Fibroblast of lung (primary cell): Measurements from ENCODE around the gene ERBB4.

Experiments
- EZH2 ChIP-seq: IDR thresholded peaks from 2 replicates; pipeline ENCODE4 v1.5.1; 2012; ENCODE audit warnings: low read length, control low read depth, mild to moderate bottlenecking; ENCODE audit errors: missing control alignments
- TF ChIP-seq, protein P1 (sequence below), 2 donors: IDR thresholded peaks in 1 of 2; conservative IDR thresholded peaks in 1 of 2; 1 replicate in 1 of 2; 2 replicates in 1 of 2; pipeline ENCODE4 v1.5.1; 2011 to 2012; ENCODE audit warnings: low read length in 2 of 2, control low read depth in 1 of 2, inconsistent platforms in 1 of 2, low read depth in 1 of 2, mild to moderate bottlenecking in 1 of 2

GRCh38 chr2:212532585-212532984 is 6.0 kb downstream of the ERBB4 start:
- TF ChIP-seq, protein P1, sequence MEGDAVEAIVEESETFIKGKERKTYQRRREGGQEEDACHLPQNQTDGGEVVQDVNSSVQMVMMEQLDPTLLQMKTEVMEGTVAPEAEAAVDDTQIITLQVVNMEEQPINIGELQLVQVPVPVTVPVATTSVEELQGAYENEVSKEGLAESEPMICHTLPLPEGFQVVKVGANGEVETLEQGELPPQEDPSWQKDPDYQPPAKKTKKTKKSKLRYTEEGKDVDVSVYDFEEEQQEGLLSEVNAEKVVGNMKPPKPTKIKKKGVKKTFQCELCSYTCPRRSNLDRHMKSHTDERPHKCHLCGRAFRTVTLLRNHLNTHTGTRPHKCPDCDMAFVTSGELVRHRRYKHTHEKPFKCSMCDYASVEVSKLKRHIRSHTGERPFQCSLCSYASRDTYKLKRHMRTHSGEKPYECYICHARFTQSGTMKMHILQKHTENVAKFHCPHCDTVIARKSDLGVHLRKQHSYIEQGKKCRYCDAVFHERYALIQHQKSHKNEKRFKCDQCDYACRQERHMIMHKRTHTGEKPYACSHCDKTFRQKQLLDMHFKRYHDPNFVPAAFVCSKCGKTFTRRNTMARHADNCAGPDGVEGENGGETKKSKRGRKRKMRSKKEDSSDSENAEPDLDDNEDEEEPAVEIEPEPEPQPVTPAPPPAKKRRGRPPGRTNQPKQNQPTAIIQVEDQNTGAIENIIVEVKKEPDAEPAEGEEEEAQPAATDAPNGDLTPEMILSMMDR (conservative IDR thresholded peaks at IDR 0.05 in 1 of 2, IDR thresholded peaks at IDR 0.05 in 1 of 2; ENCODE audit: low read depth in 1 of 2, low read length in 2 of 2): no peak
- TF ChIP-seq EZH2: no peak
